Lower leg skin (tissue), 3 donors: Measurements from ENCODE around the gene SEMA3A.

Experiments
- CTCF ChIP-seq, 3 donors: fragments of 450-650 bp; IDR thresholded peaks; one replicate each; pipeline ENCODE4 v1.5.1; 2016; ENCODE audit warnings: antibody characterized with exemption in 3 of 3, mild to moderate bottlenecking in 3 of 3, moderate library complexity in 2 of 3
- POLR2A ChIP-seq, 2 donors: fragments of 450-650 bp; IDR thresholded peaks; one replicate each; pipeline ENCODE4 v1.6.1; 2016 to 2017; ENCODE audit warnings: antibody characterized with exemption in 2 of 2, mild to moderate bottlenecking in 1 of 2, moderate library complexity in 1 of 2

- no peak for TF ChIP-seq CTCF (IDR thresholded peaks at IDR 0.05)
- TF ChIP-seq POLR2A (IDR thresholded peaks at IDR 0.05) = no peak
These were observed 3.3 kb downstream of the SEMA3A start for GRCh38 chr7:84191261-84191660.
